Stimulated activated naive CD8-positive, alpha-beta T cell treated with anti-CD3 and anti-CD28 coated beads, Interleukin-15, Interleukin-2, amounts not matched to agents 100 ng/mL and 50 ng/mL, for 24 hours (primary cell): ENCODE measurements around the gene ZBTB22.
"Not testable (repeated sequence)": the region's sequence is repeated elsewhere in the genome, so short reads cannot be mapped to it uniquely, and the experiment has no call there.

ENCODE experiments used
- H3K27ac Mint-ChIP-seq: one replicate; pipeline ENCODE4 v1.8.0; 2021; ENCODE audit warnings: mild to moderate bottlenecking, mixed read lengths
- H3K27me3 Mint-ChIP-seq: one replicate; pipeline ENCODE4 v1.8.0; 2021; ENCODE audit warnings: mixed read lengths
- H3K36me3 Mint-ChIP-seq: one replicate; pipeline ENCODE4 v1.8.0; 2021; ENCODE audit warnings: low read depth, mixed read lengths
- H3K4me1 Mint-ChIP-seq: one replicate; pipeline ENCODE4 v1.8.0; 2021; ENCODE audit warnings: low read depth, mixed read lengths
- H3K4me3 Mint-ChIP-seq: one replicate; pipeline ENCODE4 v1.8.0; 2021; ENCODE audit warnings: mild to moderate bottlenecking, mixed read lengths
- H3K9me3 Mint-ChIP-seq: one replicate; pipeline ENCODE4 v1.8.0; 2021; ENCODE audit warnings: mixed read lengths

Gene ZBTB22

GRCh38 chr6:33317669-33318425 lies at the start of gene ZBTB22:
Gene ZBTB22 (minus strand): TSS chr6:33317744. CDS start chr6:33316916, 828 bp downstream.
- H3K9me3 Mint-ChIP-seq, result no peaks in the 10 kb centered on the region
- H3K27me3 Mint-ChIP-seq, result no peaks in the 10 kb centered on the region
- H3K4me3 Mint-ChIP-seq, result peak within 1 kb of the TSS; percentile 89
- H3K36me3 Mint-ChIP-seq, result peaks cover 52% of the 10 kb centered on the region
- H3K27ac Mint-ChIP-seq, result peak within 1 kb of the TSS; percentile 95
- H3K4me1 Mint-ChIP-seq, result peaks cover 74% of the 10 kb centered on the region

- H3K4me3 Mint-ChIP-seq, result no peak overlapping the region
- no peaks in the 10 kb centered on the region for H3K4me1 Mint-ChIP-seq
- no peak overlapping the region for H3K27ac Mint-ChIP-seq
- no peaks in the 10 kb centered on the region for H3K9me3 Mint-ChIP-seq
- H3K27me3 Mint-ChIP-seq, result no peaks in the 10 kb centered on the region
- no peaks in the 10 kb centered on the region for H3K36me3 Mint-ChIP-seq
These were observed 49.6 kb upstream of the ZBTB22 start for GRCh38 chr6:33367009-33367714.

- H3K9me3 Mint-ChIP-seq, H3K27ac Mint-ChIP-seq, H3K36me3 Mint-ChIP-seq, H3K4me1 Mint-ChIP-seq, H3K4me3 Mint-ChIP-seq, H3K27me3 Mint-ChIP-seq: not testable (repeated sequence)
These were observed 47.8 kb upstream of the ZBTB22 start for GRCh38 chr6:33365206-33365971.

GRCh38 chr6:33364475-33365205 lies 47.1 kb upstream of the ZBTB22 start:
- not testable (repeated sequence) for H3K27ac Mint-ChIP-seq, H3K27me3 Mint-ChIP-seq, H3K4me3 Mint-ChIP-seq, H3K4me1 Mint-ChIP-seq, H3K9me3 Mint-ChIP-seq, H3K36me3 Mint-ChIP-seq

GRCh38 chr6:33363486-33363885 lies 45.9 kb upstream of the ZBTB22 start:
- H3K27ac Mint-ChIP-seq, H3K4me1 Mint-ChIP-seq: not testable (repeated sequence)

GRCh38 chr6:33359331-33359730 lies 41.8 kb upstream of the ZBTB22 start:
- Mint-ChIP-seq H3K27me3 (peaks cover 2% of the 10 kb centered on the region), H3K4me3 (no peak overlapping the region), H3K4me1 (no peaks in the 10 kb centered on the region), H3K36me3 (no peaks in the 10 kb centered on the region), H3K9me3 (no peaks in the 10 kb centered on the region), H3K27ac (no peak overlapping the region)

More at GRCh38 chr6:33363486-33363885, 45.9 kb upstream of the ZBTB22 start:
- H3K27me3 Mint-ChIP-seq, H3K36me3 Mint-ChIP-seq, H3K9me3 Mint-ChIP-seq, H3K4me3 Mint-ChIP-seq: not testable (repeated sequence)

- not testable (repeated sequence) for H3K27me3 Mint-ChIP-seq, H3K4me1 Mint-ChIP-seq, H3K4me3 Mint-ChIP-seq, H3K9me3 Mint-ChIP-seq, H3K27ac Mint-ChIP-seq, H3K36me3 Mint-ChIP-seq
These were observed 39.8 kb upstream of the ZBTB22 start for GRCh38 chr6:33357160-33357871.

- Mint-ChIP-seq H3K36me3 (no peaks in the 10 kb centered on the region), H3K4me1 (no peaks in the 10 kb centered on the region), H3K27ac (no peak overlapping the region), H3K9me3 (no peaks in the 10 kb centered on the region), H3K4me3 (no peak overlapping the region), H3K27me3 (peaks cover 2% of the 10 kb centered on the region)
These were observed 38.8 kb upstream of the ZBTB22 start for GRCh38 chr6:33356295-33356694.

GRCh38 chr6:33355860-33356259 lies 38.3 kb upstream of the ZBTB22 start:
- not testable (repeated sequence) for H3K4me1 Mint-ChIP-seq, H3K27me3 Mint-ChIP-seq, H3K9me3 Mint-ChIP-seq, H3K27ac Mint-ChIP-seq, H3K36me3 Mint-ChIP-seq, H3K4me3 Mint-ChIP-seq

- H3K4me3 Mint-ChIP-seq, result no peak overlapping the region
- no peaks in the 10 kb centered on the region for H3K9me3 Mint-ChIP-seq
- peaks cover 22% of the 10 kb centered on the region for H3K4me1 Mint-ChIP-seq
- no peaks in the 10 kb centered on the region for H3K36me3 Mint-ChIP-seq
- no peaks in the 10 kb centered on the region for H3K27me3 Mint-ChIP-seq
- no peak overlapping the region for H3K27ac Mint-ChIP-seq
These were observed 30.3 kb upstream of the ZBTB22 start for GRCh38 chr6:33347816-33348215.

GRCh38 chr6:33346972-33347371 lies 29.4 kb upstream of the ZBTB22 start:
- peaks cover 22% of the 10 kb centered on the region for H3K4me1 Mint-ChIP-seq
- not testable (repeated sequence) for H3K9me3 Mint-ChIP-seq, H3K27ac Mint-ChIP-seq, H3K4me3 Mint-ChIP-seq, H3K27me3 Mint-ChIP-seq, H3K36me3 Mint-ChIP-seq

GRCh38 chr6:33344701-33345697 lies 27.5 kb upstream of the ZBTB22 start:
- no peaks in the 10 kb centered on the region for H3K27me3 Mint-ChIP-seq

GRCh38 chr6:33343953-33344611 lies 26.5 kb upstream of the ZBTB22 start:
- H3K36me3 Mint-ChIP-seq, result no peaks in the 10 kb centered on the region
- H3K27me3 Mint-ChIP-seq, result no peaks in the 10 kb centered on the region
- H3K27ac Mint-ChIP-seq, result peak overlapping the region; percentile 33
- H3K4me1 Mint-ChIP-seq, result peaks cover 22% of the 10 kb centered on the region
- H3K4me3 Mint-ChIP-seq, result peak overlapping the region; percentile 78
- H3K9me3 Mint-ChIP-seq, result no peaks in the 10 kb centered on the region

More at GRCh38 chr6:33344701-33345697, 27.5 kb upstream of the ZBTB22 start:
- Mint-ChIP-seq H3K4me3 (peak overlapping the region; percentile 78), H3K9me3 (no peaks in the 10 kb centered on the region), H3K4me1 (peaks cover 22% of the 10 kb centered on the region), H3K36me3 (no peaks in the 10 kb centered on the region), H3K27ac (peak overlapping the region; percentile 79)
